GM10847 (cell line): ENCODE measurements around the gene GART.

Experiments used
- POLR2A ChIP-seq: IDR thresholded peaks from 2 replicates; pipeline ENCODE4 v1.6.1; 2011; ENCODE audit not compliant: insufficient read length; ENCODE audit errors: extremely low read depth

The GART gene

GRCh38 chr21:33558777-33559421 is 17.0 kb upstream of the GART start:
- no peak for TF ChIP-seq POLR2A

GRCh38 chr21:33557447-33557846 is 15.5 kb upstream of the GART start:
- TF ChIP-seq POLR2A, result no peak

- TF ChIP-seq POLR2A, result no peak
Observed at GRCh38 chr21:33554982-33555344, 13.0 kb upstream of the GART start.

- no peak for TF ChIP-seq POLR2A
Observed at GRCh38 chr21:33554236-33554981, 12.5 kb upstream of the GART start.

GRCh38 chr21:33552999-33553598 is 11.2 kb upstream of the GART start:
- TF ChIP-seq POLR2A, result no peak

GRCh38 chr21:33552093-33552998 is 10.4 kb upstream of the GART start:
- TF ChIP-seq POLR2A, result no peak

- TF ChIP-seq POLR2A, result no peak
Observed at GRCh38 chr21:33551664-33552063, 9.7 kb upstream of the GART start.

GRCh38 chr21:33550772-33551660 is 9.1 kb upstream of the GART start:
- TF ChIP-seq POLR2A, result no peak

- TF ChIP-seq POLR2A, result no peak
Observed at GRCh38 chr21:33549848-33550771, 8.2 kb upstream of the GART start.

- no peak for TF ChIP-seq POLR2A
Observed at GRCh38 chr21:33546086-33546485, 4.2 kb upstream of the GART start.

GRCh38 chr21:33544451-33545195 is 2.7 kb upstream of the GART start:
- TF ChIP-seq POLR2A, result no peak

- TF ChIP-seq POLR2A, result no peak
Observed at GRCh38 chr21:33543505-33544129, 1.7 kb upstream of the GART start.
